ENCODE data around the gene HNRNPA2B1.

Gene HNRNPA2B1

GRCh38 chr7:26188957-26189541, 11.5 kb downstream of the HNRNPA2B1 start:
- DNase-seq (ENCODE audit: low spot score): no peak
- ChIA-PET POLR2A (ENCODE audit: low non-redundant PET) (interaction anchor here (0.6 kb wide), 1 partner anchor 96 kb away, joined by 3 read pairs; no protein-coding TSS in a partner anchor), CTCF (interaction anchor here (1.9 to 2.2 kb wide), 2 partner anchors 8 to 98 kb away, joined by 7 to 10 read pairs; no protein-coding TSS in a partner anchor)
- H3K27ac ChIP-seq: no peak overlapping the region
- TF ChIP-seq CTCF (conservative IDR thresholded peaks at IDR 0.05; ENCODE audit: low read depth): no peak

- ChIA-PET CTCF (interaction anchor here (1.9 to 2.2 kb wide), 2 partner anchors 9 to 97 kb away, joined by 7 to 10 read pairs; no protein-coding TSS in a partner anchor), POLR2A (ENCODE audit: low non-redundant PET) (interaction anchor here (0.6 kb wide), 1 partner anchor 97 kb away, joined by 3 read pairs; no protein-coding TSS in a partner anchor)
- DNase-seq (ENCODE audit: low spot score): no peak
- no peak for TF ChIP-seq CTCF (conservative IDR thresholded peaks at IDR 0.05; ENCODE audit: low read depth)
- no peak overlapping the region for H3K27ac ChIP-seq
Observed at GRCh38 chr7:26188206-26188956, 12.2 kb downstream of the HNRNPA2B1 start.

- POLR2A ChIA-PET (ENCODE audit: low non-redundant PET): no interaction called here
- no peak for TF ChIP-seq CTCF (conservative IDR thresholded peaks at IDR 0.05; ENCODE audit: low read depth)
- no peak overlapping the region for H3K27ac ChIP-seq
- DNase-seq (ENCODE audit: low spot score): no peak
- CTCF ChIA-PET: interaction anchor here (1.9 to 2.2 kb wide), 2 partner anchors 10 to 97 kb away, joined by 7 to 10 read pairs; no protein-coding TSS in a partner anchor
Observed at GRCh38 chr7:26187380-26188205, 13.0 kb downstream of the HNRNPA2B1 start.

GRCh38 chr7:26186364-26187311, 13.9 kb downstream of the HNRNPA2B1 start:
- H3K27ac ChIP-seq: no peak overlapping the region
- TF ChIP-seq CTCF (conservative IDR thresholded peaks at IDR 0.05; ENCODE audit: low read depth): no peak
- DNase-seq (ENCODE audit: low spot score): no peak
- POLR2A ChIA-PET (ENCODE audit: low non-redundant PET): no interaction called here
- CTCF ChIA-PET: no interaction called here

- no peak for TF ChIP-seq CTCF (conservative IDR thresholded peaks at IDR 0.05; ENCODE audit: low read depth)
- H3K27ac ChIP-seq: no peak overlapping the region
- POLR2A ChIA-PET (ENCODE audit: low non-redundant PET): no interaction called here
- no peak for DNase-seq (ENCODE audit: low spot score)
- CTCF ChIA-PET: no interaction called here
Observed at GRCh38 chr7:26185844-26186180, 14.7 kb downstream of the HNRNPA2B1 start.
